Neural cell (in vitro differentiated cells): ENCODE measurements around the gene RNF7. TPM values are rescaled to one million over a fixed set of nuclear protein-coding genes. Genes with fewer than 3 reads are reported as not detected.

ENCODE experiments used
- H2AFZ ChIP-seq: fragments of 200-600, 300-800 bp; sonication (generic), shearing (Covaris generic); 2 replicates; pipeline ENCODE4 v1.6.0; 2014; ENCODE audit warnings: low read depth, mild to moderate bottlenecking, antibody characterized with exemption, low read length, moderate library complexity
- H3F3A ChIP-seq: fragments of 200-600 bp; shearing (Covaris generic); 2 replicates; pipeline ENCODE4 v1.6.1; 2016; ENCODE audit warnings: mild to moderate bottlenecking, moderate library complexity, mixed read lengths, antibody characterized with exemption, low read length; ENCODE audit not compliant: insufficient read depth, poor library complexity, severe bottlenecking
- H3K27ac ChIP-seq: fragments of 200-600, 300-800 bp; sonication (generic), shearing (Covaris generic); 2 replicates; pipeline ENCODE4 v1.5.1; 2014; ENCODE audit warnings: mild to moderate bottlenecking, low read length, moderate library complexity
- H3K27me3 ChIP-seq: fragments of 300-800, 200-600 bp; sonication (generic), shearing (Covaris generic); 2 replicates; pipeline ENCODE4 v1.6.0; 2014; ENCODE audit warnings: mild to moderate bottlenecking, low read depth, low read length, moderate library complexity; ENCODE audit not compliant: insufficient read depth
- H3K36me3 ChIP-seq: fragments of 300-800, 200-600 bp; sonication (generic), shearing (Covaris generic); 2 replicates; pipeline ENCODE4 v1.5.1; 2014; ENCODE audit warnings: mild to moderate bottlenecking, antibody characterized with exemption, low read length, moderate library complexity; ENCODE audit not compliant: insufficient read depth
- H3K4me2 ChIP-seq: fragments of 300-800, 200-600 bp; sonication (generic), shearing (Covaris generic); 2 replicates; pipeline ENCODE4 v1.6.0; 2014; ENCODE audit warnings: mild to moderate bottlenecking, low read length
- H3K4me3 ChIP-seq: fragments of 300-800, 200-600 bp; sonication (generic), shearing (Covaris generic); 2 replicates; pipeline ENCODE4 v1.5.1; 2014; ENCODE audit warnings: mild to moderate bottlenecking, low read length, moderate library complexity
- H3K79me2 ChIP-seq: fragments of 200-600 bp; shearing (Covaris generic); replicated peaks from 2 replicates; pipeline ENCODE4 v1.6.0; 2014; ENCODE audit warnings: mild to moderate bottlenecking, low read length, moderate library complexity; ENCODE audit not compliant: insufficient read depth
- H3K9ac ChIP-seq: fragments of 300-800, 200-600 bp; sonication (generic), shearing (Covaris generic); 2 replicates; pipeline ENCODE4 v1.6.1; 2016; ENCODE audit warnings: mild to moderate bottlenecking, low read length, mixed read lengths
- H3K9me2 ChIP-seq: fragments of 200-600 bp; shearing (Covaris generic); 2 replicates; pipeline ENCODE4 v1.6.1; 2016; ENCODE audit warnings: mild to moderate bottlenecking, low read length, mixed read lengths; ENCODE audit not compliant: insufficient read depth
- H3K9me3 ChIP-seq: fragments of 200-600, 300-800 bp; sonication (generic), shearing (Covaris generic); 2 replicates; pipeline ENCODE4 v1.6.1; 2016; ENCODE audit warnings: mild to moderate bottlenecking, mixed run types, low read length, moderate library complexity, mixed read lengths
- H4K20me1 ChIP-seq: fragments of 200-600 bp; shearing (Covaris generic); 2 replicates; pipeline ENCODE4 v1.6.1; 2016; ENCODE audit warnings: mild to moderate bottlenecking, mixed run types; ENCODE audit not compliant: insufficient read depth
- CTCF ChIP-seq: fragments of 450-650 bp; IDR thresholded peaks from 2 replicates; pipeline ENCODE4 v1.5.1; 2014; ENCODE audit warnings: antibody characterized with exemption, mild to moderate bottlenecking, moderate library complexity; ENCODE audit not compliant: poor library complexity, severe bottlenecking
- EP300 ChIP-seq: fragments of 450-650 bp; conservative IDR thresholded peaks from 2 replicates; pipeline ENCODE4 v1.6.1; 2014; ENCODE audit warnings: antibody characterized with exemption, mild to moderate bottlenecking, moderate library complexity; ENCODE audit not compliant: poor library complexity, severe bottlenecking
- EZH2 ChIP-seq: fragments of 200-600, 300-800 bp; shearing (Covaris generic), sonication (generic); IDR thresholded peaks from 2 replicates; pipeline ENCODE4 v1.6.1; 2014; ENCODE audit warnings: antibody characterized with exemption, low read length, borderline replicate concordance, mild to moderate bottlenecking; ENCODE audit not compliant: insufficient read depth, poor library complexity, severe bottlenecking
- MXI1 ChIP-seq: fragments of 450-650 bp; conservative IDR thresholded peaks from 2 replicates; pipeline ENCODE4 v1.6.1; 2014; ENCODE audit warnings: antibody characterized with exemption, mild to moderate bottlenecking; ENCODE audit not compliant: poor library complexity, severe bottlenecking
- POLR2AphosphoS5 ChIP-seq: IDR thresholded peaks from 2 replicates; pipeline ENCODE4 v1.6.1; 2012
- RAD21 ChIP-seq: fragments of 450-650 bp; conservative IDR thresholded peaks from 2 replicates; pipeline ENCODE4 v1.6.1; 2014; ENCODE audit warnings: antibody characterized with exemption, mild to moderate bottlenecking, moderate library complexity
- REST ChIP-seq: IDR thresholded peaks from 2 replicates; pipeline ENCODE4 v1.6.1; 2012; ENCODE audit warnings: borderline replicate concordance
- SMC3 ChIP-seq: fragments of 450-650 bp; conservative IDR thresholded peaks from 2 replicates; pipeline ENCODE4 v1.6.1; 2014; ENCODE audit warnings: antibody characterized with exemption, mild to moderate bottlenecking, moderate library complexity; ENCODE audit not compliant: poor library complexity
- TAF1 ChIP-seq: IDR thresholded peaks from 2 replicates; pipeline ENCODE4 v1.6.1; 2012; ENCODE audit warnings: low read depth
- polyA plus RNA-seq: library from polyadenylated mRNA; depleted of rRNA; stranded (reverse); fragments of >200 nt; gene quantifications from 2 replicates; pipeline ENCODE4 v1.2.3, GENCODE V29; 2014

RNF7 gene
- polyA plus RNA-seq, 1 donor from 2014 or later: 170 TPM

- Histone ChIP-seq H3K9me3 (no peaks in the 10 kb centered on the region), H3K36me3 (no peaks in the 10 kb centered on the region), H3K27ac (no peak overlapping the region), H4K20me1 (no peaks in the 10 kb centered on the region), H3K9ac (no peak overlapping the region), H3K4me2 (no peak overlapping the region), H3F3A (no peaks in the 10 kb centered on the region), H3K27me3 (no peaks in the 10 kb centered on the region), H3K9me2 (no peaks in the 10 kb centered on the region), H3K79me2 (no peaks in the 10 kb centered on the region), H2AFZ (no peak overlapping the region), H3K4me3 (no peak overlapping the region)
- TF ChIP-seq CTCF (no peak), EZH2 (no peak), MXI1 (no peak), EP300 (no peak), REST (no peak), TAF1 (no peak), SMC3 (no peak), RAD21 (no peak), POLR2AphosphoS5 (no peak)
Measured at GRCh38 chr3:141777957-141778813, 40.1 kb downstream of the RNF7 start.

GRCh38 chr3:141779667-141780066, 41.6 kb downstream of the RNF7 start:
- TF ChIP-seq REST (no peak), EZH2 (no peak), MXI1 (no peak), RAD21 (no peak), EP300 (no peak), TAF1 (no peak), POLR2AphosphoS5 (no peak), SMC3 (no peak), CTCF (no peak)
- no peak overlapping the region for H3K9ac ChIP-seq
- no peaks in the 10 kb centered on the region for H3F3A ChIP-seq
- no peaks in the 10 kb centered on the region for H3K27me3 ChIP-seq
- no peaks in the 10 kb centered on the region for H3K36me3 ChIP-seq
- H3K27ac ChIP-seq: no peak overlapping the region
- H3K9me3 ChIP-seq: no peaks in the 10 kb centered on the region
- H3K4me2 ChIP-seq: no peak overlapping the region
- no peaks in the 10 kb centered on the region for H3K79me2 ChIP-seq
- no peak overlapping the region for H3K4me3 ChIP-seq
- no peaks in the 10 kb centered on the region for H4K20me1 ChIP-seq
- H3K9me2 ChIP-seq: no peaks in the 10 kb centered on the region
- H2AFZ ChIP-seq: no peak overlapping the region
